ENCODE measurements around the gene SBF2. TPM values are rescaled to one million over a fixed set of nuclear protein-coding genes. Genes with fewer than 3 reads are reported as not detected.

The SBF2 gene
- total RNA-seq, 1 donor from 2014 or later = 26.2 TPM

GRCh38 chr11:10114593-10115404, 179.2 kb downstream of the SBF2 start:
- no peak for DNase-seq (ENCODE audit: low read depth)
- TF ChIP-seq, protein P1, sequence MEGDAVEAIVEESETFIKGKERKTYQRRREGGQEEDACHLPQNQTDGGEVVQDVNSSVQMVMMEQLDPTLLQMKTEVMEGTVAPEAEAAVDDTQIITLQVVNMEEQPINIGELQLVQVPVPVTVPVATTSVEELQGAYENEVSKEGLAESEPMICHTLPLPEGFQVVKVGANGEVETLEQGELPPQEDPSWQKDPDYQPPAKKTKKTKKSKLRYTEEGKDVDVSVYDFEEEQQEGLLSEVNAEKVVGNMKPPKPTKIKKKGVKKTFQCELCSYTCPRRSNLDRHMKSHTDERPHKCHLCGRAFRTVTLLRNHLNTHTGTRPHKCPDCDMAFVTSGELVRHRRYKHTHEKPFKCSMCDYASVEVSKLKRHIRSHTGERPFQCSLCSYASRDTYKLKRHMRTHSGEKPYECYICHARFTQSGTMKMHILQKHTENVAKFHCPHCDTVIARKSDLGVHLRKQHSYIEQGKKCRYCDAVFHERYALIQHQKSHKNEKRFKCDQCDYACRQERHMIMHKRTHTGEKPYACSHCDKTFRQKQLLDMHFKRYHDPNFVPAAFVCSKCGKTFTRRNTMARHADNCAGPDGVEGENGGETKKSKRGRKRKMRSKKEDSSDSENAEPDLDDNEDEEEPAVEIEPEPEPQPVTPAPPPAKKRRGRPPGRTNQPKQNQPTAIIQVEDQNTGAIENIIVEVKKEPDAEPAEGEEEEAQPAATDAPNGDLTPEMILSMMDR (conservative IDR thresholded peaks at IDR 0.05; ENCODE audit: low read depth, low read length) = no peak

GRCh38 chr11:10113852-10114251, 180.2 kb downstream of the SBF2 start:
- TF ChIP-seq, protein P1 (conservative IDR thresholded peaks at IDR 0.05; ENCODE audit: low read depth, low read length) = no peak
- DNase-seq (ENCODE audit: low read depth) = no peak
- H3K4me3 ChIP-seq (ENCODE audit: low read depth, low read length) = no peak overlapping the region

More at GRCh38 chr11:10114593-10115404, 179.2 kb downstream of the SBF2 start:
- H3K4me3 ChIP-seq (ENCODE audit: low read depth, low read length) = no peak overlapping the region

DNA sequence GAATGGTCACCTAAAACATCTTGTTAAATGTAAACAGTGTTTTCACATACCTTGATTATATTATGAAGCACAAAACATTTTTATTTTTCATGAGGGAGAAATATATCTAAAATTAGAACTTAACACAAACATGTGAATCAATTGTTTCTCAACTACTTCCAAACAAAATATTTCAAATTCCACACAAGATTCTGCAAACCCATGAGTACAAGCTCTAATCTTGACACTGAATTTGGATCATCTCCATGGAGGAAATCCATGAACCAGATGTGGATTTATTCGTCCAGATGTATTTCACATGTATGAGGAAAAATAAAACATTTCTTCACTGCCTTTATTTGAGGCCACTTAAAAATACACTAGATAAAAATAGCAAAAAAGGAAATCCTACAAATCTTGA, 184.2 kb downstream of the SBF2 start:
- TF ChIP-seq, protein P1 (conservative IDR thresholded peaks at IDR 0.05; ENCODE audit: low read depth, low read length) = no peak
- no peak overlapping the region for H3K4me3 ChIP-seq (ENCODE audit: low read depth, low read length)
- no peak for DNase-seq (ENCODE audit: low read depth)

GRCh38 chr11:10108915-10109680, 184.9 kb downstream of the SBF2 start:
- TF ChIP-seq, protein P1 (conservative IDR thresholded peaks at IDR 0.05; ENCODE audit: low read depth, low read length) = no peak
- H3K4me3 ChIP-seq (ENCODE audit: low read depth, low read length) = no peak overlapping the region
- DNase-seq (ENCODE audit: low read depth) = no peak

GRCh38 chr11:10107497-10107896, 186.5 kb downstream of the SBF2 start:
- H3K4me3 ChIP-seq (ENCODE audit: low read depth, low read length) = no peak overlapping the region
- no peak for DNase-seq (ENCODE audit: low read depth)
- TF ChIP-seq, protein P1 (conservative IDR thresholded peaks at IDR 0.05; ENCODE audit: low read depth, low read length) = no peak

GRCh38 chr11:10097615-10098014, 196.4 kb downstream of the SBF2 start:
- no peak for DNase-seq (ENCODE audit: low read depth)
- TF ChIP-seq, protein P1 (conservative IDR thresholded peaks at IDR 0.05; ENCODE audit: low read depth, low read length) = no peak
- no peak overlapping the region for H3K4me3 ChIP-seq (ENCODE audit: low read depth, low read length)

All from epithelial cell of proximal tubule (primary cell).